Head of caudate nucleus (tissue), 42 donors: ENCODE results near the gene LIN28B.

Experiments used
- DNase-seq, 42 donors: peaks; one replicate each; pipeline versions ENCODE4 v3.0.0 to v3.0.0-alpha.2; 2020 to 2021; ENCODE audit warnings: mixed read lengths in 7 of 42
- intact Hi-C: fragments of 100-400 bp; cut with DNase I; formaldehyde crosslinking; loops from one replicate; pipeline ENCODE4 v1.15.0; 2022

The LIN28B gene

GRCh38 chr6:105091140-105091829 lies 134.4 kb downstream of the LIN28B start:
- no peak for DNase-seq
- intact Hi-C loops = loop anchor here (10.0 kb wide), 1 partner anchor 314 kb away; the partner anchor contains the start of gene PREP

- intact Hi-C loops = loop anchor here (10.0 kb wide), 1 partner anchor 311 kb away; the partner anchor contains the start of gene PREP
- DNase-seq = no peak
Observed at GRCh38 chr6:105094133-105094640, 137.3 kb downstream of the LIN28B start.

DNA sequence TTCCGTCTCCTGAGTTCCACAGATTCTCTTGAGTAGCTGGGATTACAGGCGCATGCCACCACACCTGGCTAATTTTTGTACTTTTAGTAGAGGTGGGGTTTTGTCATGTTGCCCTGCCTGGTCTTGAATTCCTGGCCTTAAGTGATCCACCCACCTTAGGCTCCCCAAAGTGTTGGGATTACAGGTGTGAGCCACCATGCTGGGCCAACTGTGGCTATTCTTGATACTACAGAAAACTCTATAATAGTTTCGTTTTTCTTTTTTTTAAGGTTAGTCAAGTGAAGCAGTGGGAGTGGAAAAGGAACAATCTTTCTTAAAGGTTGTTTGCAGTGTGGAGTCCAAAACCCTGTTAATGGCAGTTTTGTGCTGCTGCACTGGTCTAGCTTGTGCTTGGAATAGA lies 138.2 kb downstream of the LIN28B start:
- DNase-seq = no peak
- intact Hi-C loops = loop anchor here (10.0 kb wide), 1 partner anchor 310 kb away; the partner anchor contains the start of gene PREP

DNA sequence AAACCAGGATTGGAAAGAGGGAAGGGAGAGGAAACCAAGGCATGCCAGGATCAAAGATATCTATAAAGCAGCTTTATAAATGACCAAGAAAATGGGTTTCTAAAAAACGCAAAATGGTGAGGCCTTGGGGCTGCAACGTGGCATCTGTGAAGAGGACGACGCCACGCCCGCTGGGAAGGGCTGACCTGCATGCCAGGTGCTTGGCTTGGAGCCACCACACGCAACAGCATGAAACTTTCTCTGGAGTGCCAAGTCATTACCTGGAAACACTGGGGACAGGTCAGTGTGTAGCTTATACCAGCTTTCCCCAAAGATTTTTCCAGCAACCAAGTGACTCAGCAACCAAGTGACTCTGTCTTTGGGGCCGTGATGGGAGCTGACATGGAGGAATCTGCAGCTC lies 140.4 kb downstream of the LIN28B start:
- intact Hi-C loops = loop anchor here (10.0 kb wide), 1 partner anchor 308 kb away; the partner anchor contains the start of gene PREP
- DNase-seq = no peak

GRCh38 chr6:105099371-105099770 lies 142.5 kb downstream of the LIN28B start:
- DNase-seq = peak in 41 of 42 donors; percentile 17 to 86 (median 65)
- intact Hi-C loops = loop anchor here (10.0 kb wide), 1 partner anchor 305 kb away; the partner anchor contains the start of gene PREP

DNA sequence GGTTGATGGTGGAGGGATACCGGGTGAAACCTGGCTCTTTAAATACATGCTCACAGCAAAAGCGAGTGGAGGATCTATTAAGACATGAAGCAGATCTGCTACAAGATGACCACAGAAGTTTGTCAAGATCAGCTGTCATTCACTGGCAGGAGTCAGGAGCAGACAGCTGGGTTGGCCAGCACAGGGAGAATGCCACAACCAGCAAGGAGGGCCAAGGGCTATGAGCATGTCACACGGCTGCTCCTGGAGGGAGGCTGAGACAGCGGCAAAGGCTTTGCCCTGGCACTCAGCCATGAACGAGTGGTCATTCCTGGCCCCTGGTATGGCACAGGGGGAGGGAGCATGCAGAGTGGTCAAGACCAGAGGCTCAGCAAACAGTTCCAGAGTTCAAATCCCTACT lies 145.3 kb downstream of the LIN28B start:
- intact Hi-C loops = no loop called here
- no peak for DNase-seq

- no peak for DNase-seq
- intact Hi-C loops = no loop called here
Observed at GRCh38 chr6:105105094-105105493, 148.2 kb downstream of the LIN28B start.

GRCh38 chr6:105106260-105106659 lies 149.4 kb downstream of the LIN28B start:
- intact Hi-C loops = no loop called here

DNA sequence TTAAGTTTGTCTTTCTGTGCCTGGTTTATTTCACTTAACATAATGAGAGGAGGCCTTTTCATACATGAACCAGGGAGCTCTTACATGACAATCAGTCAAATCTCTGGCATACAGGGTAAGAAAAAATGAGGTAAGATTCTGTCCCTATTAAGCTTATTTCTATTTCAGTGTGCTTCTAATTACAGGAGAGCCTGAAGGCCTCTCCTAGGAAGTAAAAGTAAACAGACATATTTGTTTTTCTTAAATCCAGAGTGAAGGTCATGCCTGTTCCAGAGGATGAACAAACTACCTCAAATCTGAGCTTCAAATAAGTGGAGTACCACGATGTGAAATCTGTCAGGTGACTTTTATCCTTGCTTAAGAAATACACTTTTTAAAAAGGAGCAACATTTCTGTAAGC lies 150.3 kb downstream of the LIN28B start:
- DNase-seq = no peak
- intact Hi-C loops = no loop called here

More at GRCh38 chr6:105106260-105106659, 149.4 kb downstream of the LIN28B start:
- no peak for DNase-seq

GRCh38 chr6:105108631-105109262 lies 151.8 kb downstream of the LIN28B start:
- DNase-seq = no peak
- intact Hi-C loops = no loop called here

DNA sequence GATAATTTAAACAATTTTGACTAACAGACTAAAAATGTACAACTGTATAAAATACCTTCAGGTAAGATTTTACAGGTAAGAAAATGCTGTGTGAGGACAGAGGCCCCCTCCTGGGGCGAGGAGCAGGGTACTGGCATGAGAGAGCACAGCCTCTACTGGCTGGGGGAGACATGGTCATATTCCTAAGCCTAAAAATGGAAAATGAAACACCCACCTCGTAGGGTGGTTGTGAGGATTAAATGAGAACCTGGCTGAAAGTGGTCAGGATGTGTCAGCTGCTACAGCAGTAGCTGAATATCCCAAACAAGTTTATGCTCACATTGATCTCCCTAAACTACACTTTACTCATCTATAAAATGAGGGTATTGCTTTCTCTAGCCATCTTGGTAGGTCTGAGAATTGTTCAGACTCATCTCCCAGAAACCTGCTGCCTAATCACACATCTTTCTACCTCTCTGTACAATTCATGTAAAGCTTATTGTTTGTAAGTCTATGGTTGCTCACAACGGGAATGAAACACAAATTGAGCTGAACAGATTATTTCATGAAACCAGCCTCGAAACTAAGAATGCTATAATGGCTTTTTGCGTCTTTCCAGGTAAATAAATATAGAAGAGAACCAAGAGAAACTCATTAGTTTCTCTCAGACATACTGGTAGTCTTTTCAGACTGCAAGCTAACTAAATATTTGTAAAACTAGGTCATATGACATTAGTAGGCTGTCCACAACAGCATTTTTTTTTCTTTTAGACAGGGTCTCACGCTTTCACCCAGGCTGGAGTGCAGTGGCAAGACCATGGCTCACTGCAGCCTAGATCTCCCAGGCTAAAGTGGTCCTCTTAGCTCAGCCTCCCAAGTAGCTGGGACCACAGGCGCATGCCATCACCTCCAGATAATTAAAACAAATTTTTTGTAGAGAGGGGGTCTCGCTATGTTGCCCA lies 153.3 kb downstream of the LIN28B start:
- intact Hi-C loops = no loop called here
- DNase-seq = no peak

- DNase-seq = no peak
- intact Hi-C loops = no loop called here
Observed at GRCh38 chr6:105111105-105111504, 154.2 kb downstream of the LIN28B start.

GRCh38 chr6:105111871-105112270 lies 155.0 kb downstream of the LIN28B start:
- DNase-seq = no peak
- intact Hi-C loops = no loop called here

DNA sequence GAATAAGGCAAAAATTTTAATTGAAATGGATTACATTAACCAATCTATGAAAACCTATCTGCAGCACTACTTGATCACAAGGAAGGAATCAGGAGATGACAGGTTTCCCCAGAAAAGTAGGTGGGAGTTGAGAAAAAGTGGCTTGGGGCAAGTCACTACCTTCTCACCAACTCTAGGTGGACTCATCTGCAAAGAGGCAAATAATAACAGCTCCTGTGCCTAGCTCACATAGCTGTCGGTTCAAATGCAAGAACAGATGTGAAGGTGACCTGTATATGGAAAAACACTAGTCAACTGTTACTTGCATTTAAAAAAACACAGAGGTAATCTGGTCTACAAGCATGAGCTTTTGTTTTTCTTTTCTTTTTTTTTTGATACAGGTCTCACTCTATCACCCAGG lies 155.7 kb downstream of the LIN28B start:
- no peak for DNase-seq
- intact Hi-C loops = no loop called here

DNA sequence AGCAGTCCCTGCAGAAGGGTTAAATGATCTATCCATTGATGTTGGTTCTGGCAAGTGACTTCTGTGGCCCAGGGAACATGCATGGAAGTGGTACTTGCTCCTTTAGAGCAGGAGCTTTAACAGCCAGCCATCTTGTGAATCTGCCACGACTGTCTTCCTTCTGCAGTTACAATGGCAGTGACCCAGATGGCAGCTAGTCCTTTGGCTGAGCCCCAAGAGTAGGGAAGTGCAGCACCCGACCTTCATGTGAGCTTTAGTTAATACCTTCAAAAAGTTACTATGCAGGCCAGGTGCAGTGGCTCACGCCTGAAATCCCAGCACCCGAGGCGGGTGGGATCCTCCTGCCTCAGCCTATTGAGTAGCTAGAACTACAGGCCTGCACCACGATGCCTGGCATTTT lies 156.5 kb downstream of the LIN28B start:
- no peak for DNase-seq

DNA sequence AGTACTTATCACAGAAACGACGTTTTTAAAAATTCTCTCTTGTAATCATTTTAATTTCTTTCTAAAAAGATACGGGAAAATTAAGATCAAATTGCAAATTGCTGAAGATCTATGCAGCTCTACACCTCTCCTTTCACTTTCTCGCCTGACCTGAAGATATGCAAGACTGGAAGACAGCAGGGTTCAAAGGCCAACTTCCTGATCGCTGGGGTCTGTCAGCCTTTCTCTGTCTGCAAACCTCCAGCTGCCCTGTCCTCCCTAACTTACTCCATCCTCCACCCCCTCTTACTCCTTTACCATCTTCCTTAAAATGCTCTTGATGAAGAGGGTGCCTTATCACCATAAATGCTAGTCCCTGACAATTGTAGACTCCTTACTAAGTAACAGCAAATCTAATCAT lies 159.2 kb downstream of the LIN28B start:
- intact Hi-C loops = no loop called here
- no peak for DNase-seq

More for the DNA sequence above, 156.5 kb downstream of the LIN28B start:
- intact Hi-C loops = no loop called here

GRCh38 chr6:105120570-105120969 lies 163.7 kb downstream of the LIN28B start:
- intact Hi-C loops = no loop called here
- DNase-seq = no peak

DNA sequence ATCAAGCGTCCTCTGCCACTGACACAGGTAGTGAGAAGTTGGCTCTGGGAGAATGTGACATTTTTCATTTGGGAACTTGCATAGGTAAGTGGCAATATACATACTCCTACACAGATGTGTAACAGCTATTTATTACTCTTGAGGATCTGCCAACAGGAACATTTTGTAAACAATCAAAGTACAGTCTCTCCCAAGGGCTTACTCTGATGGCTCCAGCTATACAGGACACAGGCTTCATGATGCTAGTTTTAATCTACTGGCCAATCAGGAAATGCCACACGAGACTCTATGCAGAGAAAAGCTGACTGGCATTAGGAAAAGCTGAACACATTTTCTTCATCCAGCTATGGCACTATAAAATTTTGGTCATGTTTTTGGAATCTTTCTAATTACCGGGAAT lies 165.1 kb downstream of the LIN28B start:
- DNase-seq = no peak

DNA sequence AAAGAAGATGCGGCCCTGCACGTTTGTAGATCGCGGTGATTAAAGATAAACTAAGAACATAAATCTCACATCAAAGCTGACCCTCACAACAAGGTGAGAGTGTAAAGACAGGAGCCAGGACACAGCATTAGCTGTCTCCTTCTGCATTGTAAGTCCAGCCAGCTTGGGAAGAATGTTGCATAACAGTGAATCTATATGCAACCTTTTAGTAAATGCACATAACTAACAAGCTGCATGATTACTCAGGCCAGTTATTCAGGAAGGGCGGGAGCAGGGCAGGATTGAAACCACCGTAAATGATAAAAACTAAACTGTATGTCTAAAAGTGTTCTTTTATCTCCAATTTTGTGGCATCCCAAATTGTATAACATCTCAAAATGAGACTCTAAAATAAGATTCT lies 165.8 kb downstream of the LIN28B start:
- intact Hi-C loops = no loop called here
- DNase-seq = no peak

More for the DNA sequence above, 165.1 kb downstream of the LIN28B start:
- intact Hi-C loops = no loop called here
